HG03066 (cell line): ENCODE measurements around the gene MFF.
"Not testable (repeated sequence)": the region's sequence is repeated elsewhere in the genome, so short reads cannot be mapped to it uniquely, and the experiment has no call there.

Experiments
- ATAC-seq: cut with Tn5 transposase; IDR thresholded peaks from one replicate; pipeline ENCODE4 v1.9.1; 2021; ENCODE audit warnings: low read depth; ENCODE audit not compliant: unreplicated experiment

MFF gene

GRCh38 chr2:227326783-227327182 lies 1.7 kb downstream of the MFF start:
- ATAC-seq = no peak

GRCh38 chr2:227335713-227336112 lies 10.7 kb downstream of the MFF start:
- no peak for ATAC-seq

GRCh38 chr2:227337442-227337841 lies 12.4 kb downstream of the MFF start:
- no peak for ATAC-seq

GRCh38 chr2:227339098-227339599 lies 14.1 kb downstream of the MFF start:
- ATAC-seq = no peak

- ATAC-seq = no peak
Measured at GRCh38 chr2:227340106-227340505, 15.1 kb downstream of the MFF start.

- no peak for ATAC-seq
Measured at GRCh38 chr2:227341553-227341952, 16.5 kb downstream of the MFF start.

- ATAC-seq = no peak
Measured at GRCh38 chr2:227344231-227344630, 19.2 kb downstream of the MFF start.

GRCh38 chr2:227347117-227347516 lies 22.1 kb downstream of the MFF start:
- ATAC-seq = no peak

- ATAC-seq = no peak
Measured at GRCh38 chr2:227348324-227348723, 23.3 kb downstream of the MFF start.

GRCh38 chr2:227349989-227350612 lies 25.1 kb downstream of the MFF start:
- ATAC-seq = no peak

- peak; percentile 55 for ATAC-seq
Measured at GRCh38 chr2:227351639-227352038, 26.6 kb downstream of the MFF start.

- ATAC-seq = no peak
Measured at GRCh38 chr2:227360351-227360750, 35.3 kb downstream of the MFF start.

GRCh38 chr2:227363756-227364155 lies 38.7 kb downstream of the MFF start:
- ATAC-seq = no peak

GRCh38 chr2:227364585-227365263 lies 39.7 kb downstream of the MFF start:
- not testable (repeated sequence) for ATAC-seq

GRCh38 chr2:227365833-227366232 lies 40.8 kb downstream of the MFF start:
- ATAC-seq = no peak

- no peak for ATAC-seq
Measured at GRCh38 chr2:227366769-227367426, 41.8 kb downstream of the MFF start.

GRCh38 chr2:227367427-227367795 lies 42.4 kb downstream of the MFF start:
- no peak for ATAC-seq

GRCh38 chr2:227368574-227368973 lies 43.5 kb downstream of the MFF start:
- no peak for ATAC-seq

GRCh38 chr2:227370092-227370491 lies 45.0 kb downstream of the MFF start:
- no peak for ATAC-seq

- ATAC-seq = no peak
Measured at GRCh38 chr2:227370791-227371312, 45.8 kb downstream of the MFF start.

- no peak for ATAC-seq
Measured at GRCh38 chr2:227373389-227373788, 48.3 kb downstream of the MFF start.

GRCh38 chr2:227374158-227374557 lies 49.1 kb downstream of the MFF start:
- ATAC-seq = no peak
